ENCODE results near the gene ADAM12.

ADAM12 gene

GRCh38 chr10:126372396-126372795, 15.9 kb downstream of the ADAM12 start:
- Histone ChIP-seq H3K27ac (no peak overlapping the region), H3K4me1 (ENCODE audit: control insufficient read depth in 1 of 2, insufficient read depth in 1 of 2, low read depth in 1 of 2, low read length in 1 of 2) (no peaks in the 10 kb centered on the region), H3K9me3 (no peaks in the 10 kb centered on the region), H3K4me3 (ENCODE audit: low read depth in 1 of 2, low read length in 1 of 2) (no peak overlapping the region), H3K27me3 (no peaks in the 10 kb centered on the region), H3K36me3 (no peaks in the 10 kb centered on the region)
- TF ChIP-seq CTCF (IDR thresholded peaks at IDR 0.05), result no peak

- TF ChIP-seq CTCF (IDR thresholded peaks at IDR 0.05), result no peak
- no peaks in the 10 kb centered on the region for H3K9me3 ChIP-seq
- no peak overlapping the region for H3K27ac ChIP-seq
- H3K4me3 ChIP-seq (ENCODE audit: low read depth in 1 of 2, low read length in 1 of 2), result no peak overlapping the region
- no peaks in the 10 kb centered on the region for H3K27me3 ChIP-seq
- no peaks in the 10 kb centered on the region for H3K4me1 ChIP-seq (ENCODE audit: control insufficient read depth in 1 of 2, insufficient read depth in 1 of 2, low read depth in 1 of 2, low read length in 1 of 2)
- no peaks in the 10 kb centered on the region for H3K36me3 ChIP-seq
Measured at GRCh38 chr10:126369125-126369710, 19.1 kb downstream of the ADAM12 start.

GRCh38 chr10:126357169-126357568, 31.1 kb downstream of the ADAM12 start:
- Histone ChIP-seq H3K36me3 (no peaks in the 10 kb centered on the region), H3K4me1 (ENCODE audit: control insufficient read depth in 1 of 2, insufficient read depth in 1 of 2, low read depth in 1 of 2, low read length in 1 of 2) (no peaks in the 10 kb centered on the region), H3K9me3 (no peaks in the 10 kb centered on the region), H3K4me3 (ENCODE audit: low read depth in 1 of 2, low read length in 1 of 2) (no peak overlapping the region), H3K27me3 (no peaks in the 10 kb centered on the region), H3K27ac (no peak overlapping the region)
- no peak for TF ChIP-seq CTCF (IDR thresholded peaks at IDR 0.05)

- Histone ChIP-seq H3K9me3 (no peaks in the 10 kb centered on the region), H3K4me3 (ENCODE audit: low read depth in 1 of 2, low read length in 1 of 2) (no peak overlapping the region), H3K27me3 (no peaks in the 10 kb centered on the region), H3K27ac (no peak overlapping the region), H3K36me3 (no peaks in the 10 kb centered on the region), H3K4me1 (ENCODE audit: control insufficient read depth in 1 of 2, insufficient read depth in 1 of 2, low read depth in 1 of 2, low read length in 1 of 2) (no peaks in the 10 kb centered on the region)
- no peak for TF ChIP-seq CTCF (IDR thresholded peaks at IDR 0.05)
Measured at GRCh38 chr10:126353666-126354065, 34.6 kb downstream of the ADAM12 start.

GRCh38 chr10:126352453-126352852, 35.8 kb downstream of the ADAM12 start:
- H3K36me3 ChIP-seq, result no peaks in the 10 kb centered on the region
- H3K4me1 ChIP-seq (ENCODE audit: control insufficient read depth in 1 of 2, insufficient read depth in 1 of 2, low read depth in 1 of 2, low read length in 1 of 2), result no peaks in the 10 kb centered on the region
- H3K9me3 ChIP-seq, result no peaks in the 10 kb centered on the region
- TF ChIP-seq CTCF (IDR thresholded peaks at IDR 0.05), result no peak
- H3K27ac ChIP-seq, result no peak overlapping the region
- H3K4me3 ChIP-seq (ENCODE audit: low read depth in 1 of 2, low read length in 1 of 2), result no peak overlapping the region
- no peaks in the 10 kb centered on the region for H3K27me3 ChIP-seq

GRCh38 chr10:126351021-126351420, 37.3 kb downstream of the ADAM12 start:
- no peak for TF ChIP-seq CTCF (IDR thresholded peaks at IDR 0.05)
- Histone ChIP-seq H3K27me3 (no peaks in the 10 kb centered on the region), H3K9me3 (no peaks in the 10 kb centered on the region), H3K4me3 (ENCODE audit: low read depth in 1 of 2, low read length in 1 of 2) (no peak overlapping the region), H3K4me1 (ENCODE audit: control insufficient read depth in 1 of 2, insufficient read depth in 1 of 2, low read depth in 1 of 2, low read length in 1 of 2) (no peaks in the 10 kb centered on the region), H3K27ac (no peak overlapping the region), H3K36me3 (no peaks in the 10 kb centered on the region)

Measured in neutrophil (primary cell).